CD14-positive monocyte (primary cell): ENCODE results near the gene CCDC88C. TPM values are rescaled to one million over a fixed set of nuclear protein-coding genes. Genes with fewer than 3 reads are reported as not detected.

Source experiments
- DNase-seq, 3 donors: peaks; one replicate each; pipeline ENCODE4 v3.0.0-alpha.2; 2011 to 2022
- H2AFZ ChIP-seq: 2 replicates; pipeline ENCODE4 v1.6.0; 2012; ENCODE audit warnings: mild to moderate bottlenecking, low read depth, low read length, inconsistent platforms; ENCODE audit not compliant: insufficient read depth, poor library complexity, severe bottlenecking
- H3K27ac ChIP-seq, 2 donors: 1 replicate in 1 of 2; 2 replicates in 1 of 2; pipeline ENCODE4 v1.5.1; 2012 to 2013; ENCODE audit warnings: low read length in 2 of 2, control low read depth in 1 of 2, inconsistent platforms in 1 of 2, low read depth in 1 of 2, mild to moderate bottlenecking in 1 of 2
- H3K27me3 ChIP-seq, 2 donors: one replicate each; pipeline versions ENCODE4 v1.6.0 to v1.6.1; 2011 to 2013; ENCODE audit warnings: low read length in 2 of 2; ENCODE audit not compliant: control insufficient read depth in 2 of 2, insufficient read depth in 2 of 2
- H3K36me3 ChIP-seq, 2 donors: replicated peaks in 1 of 2; 1 replicate in 1 of 2; 2 replicates in 1 of 2; pipeline versions ENCODE4 v1.5.1 to v1.6.1; 2012 to 2013; ENCODE audit warnings: low read length in 2 of 2, control low read depth in 1 of 2, inconsistent platforms in 1 of 2, mild to moderate bottlenecking in 1 of 2; ENCODE audit not compliant: insufficient read depth in 2 of 2, control insufficient read depth in 1 of 2
- H3K4me1 ChIP-seq, 2 donors: 1 replicate in 1 of 2; 2 replicates in 1 of 2; pipeline versions ENCODE4 v1.5.1 to v1.6.1; 2012 to 2013; ENCODE audit warnings: low read length in 2 of 2, control low read depth in 1 of 2, inconsistent platforms in 1 of 2, mild to moderate bottlenecking in 1 of 2, moderate library complexity in 1 of 2; ENCODE audit not compliant: insufficient read depth in 2 of 2, control insufficient read depth in 1 of 2
- H3K4me2 ChIP-seq: replicated peaks from 2 replicates; pipeline ENCODE3; 2012; ENCODE audit warnings: low read length, moderate library complexity, mild to moderate bottlenecking; ENCODE audit not compliant: poor library complexity, severe bottlenecking; ENCODE audit errors: extremely low read depth
- H3K4me3 ChIP-seq, 3 experiments: fragments of 200-600 bp in 1 of 3; sonication (generic) in 1 of 3; replicated peaks in 1 of 3; 1 replicate in 2 of 3; 2 replicates in 1 of 3; pipeline ENCODE4 v1.5.1; 2011 to 2013; ENCODE audit warnings: low read length in 3 of 3, mild to moderate bottlenecking in 3 of 3, control low read depth in 2 of 3, low read depth in 2 of 3, inconsistent platforms in 1 of 3, moderate library complexity in 1 of 3
- H3K79me2 ChIP-seq: 2 replicates; pipeline ENCODE4 v1.6.0; 2012; ENCODE audit warnings: mild to moderate bottlenecking, control low read depth, inconsistent platforms, low read length, moderate library complexity; ENCODE audit not compliant: insufficient read depth
- H3K9ac ChIP-seq: 2 replicates; pipeline ENCODE4 v1.6.0; 2017; ENCODE audit warnings: low read length, mild to moderate bottlenecking; ENCODE audit not compliant: insufficient read depth, poor library complexity, severe bottlenecking
- H3K9me3 ChIP-seq, 2 donors: replicated peaks in 1 of 2; 1 replicate in 1 of 2; 2 replicates in 1 of 2; pipeline versions ENCODE4 v1.5.1 to v1.6.1; 2012 to 2013; ENCODE audit warnings: low read length in 2 of 2, control low read depth in 1 of 2; ENCODE audit not compliant: control insufficient read depth in 1 of 2, insufficient read depth in 1 of 2
- H4K20me1 ChIP-seq: 2 replicates; pipeline ENCODE4 v1.6.0; 2012; ENCODE audit warnings: mild to moderate bottlenecking, low read length, control low read depth, moderate library complexity; ENCODE audit not compliant: insufficient read depth
- H3K27ac Mint-ChIP-seq, 7 donors: one replicate each; pipeline ENCODE4 v1.8.0; 2020; ENCODE audit warnings: mild to moderate bottlenecking in 7 of 7, mixed read lengths in 7 of 7, moderate library complexity in 6 of 7, inconsistent platforms in 2 of 7
- H3K27me3 Mint-ChIP-seq, 3 donors: one replicate each; pipeline ENCODE4 v1.8.0; 2021 to 2022; ENCODE audit warnings: low read depth in 3 of 3, mild to moderate bottlenecking in 3 of 3, mixed read lengths in 3 of 3, moderate library complexity in 3 of 3, inconsistent platforms in 1 of 3
- H3K36me3 Mint-ChIP-seq, 2 donors: one replicate each; pipeline ENCODE4 v1.8.0; 2020; ENCODE audit warnings: mixed read lengths in 2 of 2, inconsistent platforms in 1 of 2, mild to moderate bottlenecking in 1 of 2
- H3K4me1 Mint-ChIP-seq: one replicate; pipeline ENCODE4 v1.8.0; 2020; ENCODE audit warnings: mild to moderate bottlenecking, mixed read lengths
- H3K4me3 Mint-ChIP-seq, 2 donors: one replicate each; pipeline ENCODE4 v1.8.0; 2020; ENCODE audit warnings: mild to moderate bottlenecking in 2 of 2, mixed read lengths in 2 of 2, moderate library complexity in 1 of 2
- H3K9me3 Mint-ChIP-seq, 7 donors: one replicate each; pipeline ENCODE4 v1.8.0; 2020 to 2022; ENCODE audit warnings: mixed read lengths in 7 of 7, mild to moderate bottlenecking in 6 of 7, moderate library complexity in 6 of 7, inconsistent platforms in 2 of 7
- CTCF ChIP-seq: fragments of 200-600 bp; IDR thresholded peaks from one replicate; pipeline ENCODE4 v1.8.0; 2022; ENCODE audit warnings: antibody characterized with exemption, mild to moderate bottlenecking
- WGBS: methylation state at CpG from one replicate; pipeline ENCODE4 v1.1.5; 2013; ENCODE audit warnings: missing lambda C conversion rate; ENCODE audit not compliant: insufficient coverage; 5-methylcytosine and 5-hydroxymethylcytosine counted together
- intact Hi-C, 2 donors: fragments of 100-400 bp; cut with micrococcal nuclease; formaldehyde crosslinking; loops; one replicate each; pipeline versions ENCODE4 v1.15.0 to v1.15.1; 2023
- polyA plus RNA-seq, 3 donors: library from polyadenylated mRNA; depleted of rRNA in 1 of 3; unstranded in 2 of 3; stranded (reverse) in 1 of 3; fragments of 300-500 nt in 2 of 3; fragments of >200 nt in 1 of 3; fragmentation: Illumina TruSeq in 2 of 3; gene quantifications; 1 replicate in 2 of 3; 2 replicates in 1 of 3; pipeline ENCODE4 v1.2.3, GENCODE V29; 2012 to 2021

Gene CCDC88C
- polyA plus RNA-seq, 3 donors: 11.6 to 69.7 (median 12.3) TPM

GRCh38 chr14:91315844-91316267 is 101.8 kb downstream of the CCDC88C start:
- Mint-ChIP-seq H3K27me3 (peaks cover 0 to 4% (median 1%) of the 10 kb centered on the region in 3 donors), H3K27ac (peak overlapping the region; percentile 72 to 88 (median 79)), H3K4me3 (peak overlapping the region in 1 of 2 donors; percentile 21), H3K4me1 (peaks cover 48% of the 10 kb centered on the region), H3K9me3 (no peaks in the 10 kb centered on the region), H3K36me3 (peaks cover 82 to 95% of the 10 kb centered on the region in 2 donors)
- intact Hi-C loops: no loop called here
- 5% methylated on average over 6 of the region's 6 CpGs for WGBS
- TF ChIP-seq CTCF: no peak
- peaks cover 56 to 83% of the 10 kb centered on the region in 2 donors for H3K36me3 ChIP-seq
- no peak overlapping the region for H3K9ac ChIP-seq
- H3K27ac ChIP-seq: peak overlapping the region; percentile 22 to 76
- H3K9me3 ChIP-seq: no peaks in the 10 kb centered on the region
- no peak overlapping the region for H3K4me2 ChIP-seq
- DNase-seq: peak; percentile 76 to 93 (median 76)
- peaks cover 63% of the 10 kb centered on the region for H3K79me2 ChIP-seq
- H3K4me1 ChIP-seq: peaks cover 36 to 46% of the 10 kb centered on the region in 2 donors
- H3K4me3 ChIP-seq: no peak overlapping the region
- no peak overlapping the region for H2AFZ ChIP-seq
- peaks cover 43% of the 10 kb centered on the region for H4K20me1 ChIP-seq
- H3K27me3 ChIP-seq: no peaks in the 10 kb centered on the region

- peaks cover 0 to 4% (median 1%) of the 10 kb centered on the region in 3 donors for H3K27me3 Mint-ChIP-seq
Observed at GRCh38 chr14:91313852-91314251, 103.8 kb downstream of the CCDC88C start.

More at GRCh38 chr14:91313852-91314251, 103.8 kb downstream of the CCDC88C start:
- no peaks in the 10 kb centered on the region for H3K9me3 Mint-ChIP-seq
- Histone ChIP-seq H3K9me3 (no peaks in the 10 kb centered on the region), H3K27me3 (no peaks in the 10 kb centered on the region), H4K20me1 (peaks cover 49% of the 10 kb centered on the region), H3K27ac (peak overlapping the region in 1 of 2 donors; percentile 40), H3K79me2 (peaks cover 77% of the 10 kb centered on the region), H3K4me3 (no peak overlapping the region), H3K4me2 (no peak overlapping the region), H3K36me3 (peaks cover 53 to 85% of the 10 kb centered on the region in 2 donors), H2AFZ (no peak overlapping the region), H3K9ac (no peak overlapping the region), H3K4me1 (peaks cover 38 to 49% of the 10 kb centered on the region in 2 donors)
- H3K4me1 Mint-ChIP-seq: peaks cover 46% of the 10 kb centered on the region
- intact Hi-C loops: no loop called here
- TF ChIP-seq CTCF: no peak
- H3K36me3 Mint-ChIP-seq: peaks cover 79 to 95% of the 10 kb centered on the region in 2 donors
- WGBS: 93% methylated on average over 10 of the region's 14 CpGs
- no peak overlapping the region for H3K4me3 Mint-ChIP-seq
- H3K27ac Mint-ChIP-seq: peak overlapping the region in 4 of 7 donors; percentile 13 to 85 (median 39)
- no peak for DNase-seq
